GM12892 (cell line): Measurements from ENCODE around the gene FAM174C. TPM values are rescaled to one million over a fixed set of nuclear protein-coding genes. Genes with fewer than 3 reads are reported as not detected.

Source experiments
- DNase-seq: peaks from one replicate; pipeline ENCODE4 v3.0.0; 2011; ENCODE audit not compliant: insufficient read length
- FAIRE-seq: peaks from 2 replicates; lab custom pipeline; 2011; peaks lifted over from hg19 to GRCh38; lab: Jason Lieb, UNC
- POLR2A ChIP-seq: IDR thresholded peaks from 2 replicates; pipeline ENCODE4 v1.6.1; 2011; ENCODE audit warnings: low read depth, low read length, control low read depth
- POLR2AphosphoS5 ChIP-seq: IDR thresholded peaks from 2 replicates; pipeline ENCODE4 v1.6.1; 2011; ENCODE audit warnings: low read depth, low read length, control low read depth
- TAF1 ChIP-seq: IDR thresholded peaks from 2 replicates; pipeline ENCODE4 v1.6.1; 2011; ENCODE audit warnings: low read depth, mild to moderate bottlenecking, control low read depth, low read length, borderline replicate concordance
- polyA plus RNA-seq: library from polyadenylated mRNA; unstranded; fragments of >200 nt; gene quantifications from one replicate; pipeline ENCODE4 v1.2.1, GENCODE V29; 2012; ENCODE audit warnings: missing spikeins, inconsistent platforms; ENCODE audit not compliant: missing spikeins

The FAM174C gene
- polyA plus RNA-seq, result 20.2 TPM

DNA sequence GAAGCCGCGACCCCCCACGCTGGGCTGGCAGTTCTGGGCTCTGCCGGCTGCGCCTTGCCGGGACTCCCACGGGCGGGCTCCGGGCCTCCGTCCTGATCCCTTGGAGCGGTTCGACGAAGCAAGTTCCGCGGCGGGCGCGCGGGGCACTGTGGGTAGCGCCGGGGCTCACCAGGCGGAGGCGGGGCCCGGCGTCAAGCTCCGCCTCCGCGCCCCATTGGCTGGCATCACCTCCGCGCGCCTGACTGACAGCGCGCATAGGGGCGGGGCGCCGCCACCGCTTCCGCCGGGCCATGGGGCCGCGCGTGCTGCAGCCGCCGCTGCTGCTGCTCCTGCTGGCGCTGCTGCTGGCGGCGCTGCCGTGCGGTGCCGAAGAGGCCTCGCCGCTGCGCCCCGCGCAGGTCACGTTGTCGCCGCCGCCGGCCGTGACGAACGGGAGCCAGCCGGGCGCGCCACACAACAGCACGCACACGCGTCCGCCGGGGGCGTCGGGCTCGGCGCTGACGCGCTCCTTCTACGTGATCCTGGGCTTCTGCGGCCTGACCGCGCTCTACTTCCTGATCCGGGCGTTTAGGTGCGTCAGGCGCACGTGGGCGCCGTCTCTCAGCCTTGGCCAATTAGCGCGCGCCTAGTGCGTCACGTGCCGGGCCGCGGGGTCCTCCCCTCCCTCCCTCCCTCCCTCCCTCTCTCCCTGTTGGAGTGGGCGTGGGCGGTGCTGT is at the start of gene FAM174C:
FAM174C (plus strand) TSS at position 271 of the 716 bp plus-strand sequence; CDS start at position 291, 20 bp downstream.
- TF ChIP-seq POLR2AphosphoS5 (peak; percentile 89), TAF1 (peak; percentile 33), POLR2A (peak; percentile 93; the same call in 1 of the 2 replicates)
- FAIRE-seq (peak; percentile 99), DNase-seq (peak; percentile 99)

DNA sequence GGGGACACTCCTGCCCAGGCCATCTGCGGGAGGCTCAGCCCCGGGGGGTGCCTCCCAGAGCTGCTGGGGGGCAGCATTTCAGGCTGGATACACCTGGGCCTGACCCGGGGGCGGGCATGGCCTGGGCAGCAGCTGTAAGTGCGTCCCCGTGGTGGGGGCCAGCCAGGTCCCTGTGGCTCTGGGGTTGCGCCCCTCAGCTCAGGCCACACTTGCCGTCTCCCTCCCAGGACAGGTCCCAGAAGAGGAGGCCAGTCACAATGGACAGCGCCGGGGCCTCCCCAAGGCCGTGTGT is 49.2 kb upstream of the FAM174C start:
- TF ChIP-seq POLR2AphosphoS5 (no peak), POLR2A (no peak), TAF1 (no peak)
- FAIRE-seq, result no peak
- DNase-seq, result no peak

DNA sequence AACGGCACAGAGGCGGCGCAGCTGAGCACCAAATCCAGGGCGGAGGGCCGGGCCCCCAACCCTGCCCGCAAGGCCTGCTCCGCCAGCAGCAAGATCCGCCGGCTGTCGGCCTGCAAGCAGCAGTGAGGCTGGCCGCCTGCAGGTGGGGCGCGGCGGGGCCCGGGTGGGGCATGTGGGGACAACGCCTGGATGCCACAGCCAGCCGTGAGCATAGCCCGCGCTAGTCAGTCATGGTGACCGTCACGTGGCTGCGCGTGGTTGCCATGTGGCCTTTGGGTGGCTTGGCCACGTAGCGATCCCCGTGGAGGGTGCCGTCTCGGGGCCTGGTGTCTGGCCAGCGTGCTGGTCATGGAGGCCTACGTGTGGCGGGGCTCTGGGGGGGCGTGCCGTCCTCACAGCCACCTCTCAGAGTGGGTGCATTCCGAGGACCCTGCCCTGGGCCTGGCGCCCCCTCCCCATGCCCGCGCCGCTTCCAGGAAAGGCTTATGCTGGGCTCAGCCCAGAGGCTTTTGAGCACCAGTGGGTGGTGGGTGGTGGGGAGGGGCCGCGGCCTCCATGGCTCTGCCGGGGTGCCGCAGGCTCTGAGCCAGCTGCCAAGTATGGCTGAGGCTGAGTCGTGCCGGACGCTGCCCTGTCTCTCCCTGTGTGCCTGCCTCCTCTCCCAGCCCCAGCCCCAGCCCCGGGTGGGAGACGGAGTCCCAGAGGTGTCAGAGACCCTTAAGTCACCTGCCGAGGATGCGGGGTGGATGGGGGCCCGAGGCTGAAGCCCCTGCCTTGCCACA is 48.6 kb upstream of the FAM174C start:
- no peak for DNase-seq
- FAIRE-seq, result no peak
- TF ChIP-seq POLR2A (no peak), TAF1 (no peak), POLR2AphosphoS5 (no peak)

DNA sequence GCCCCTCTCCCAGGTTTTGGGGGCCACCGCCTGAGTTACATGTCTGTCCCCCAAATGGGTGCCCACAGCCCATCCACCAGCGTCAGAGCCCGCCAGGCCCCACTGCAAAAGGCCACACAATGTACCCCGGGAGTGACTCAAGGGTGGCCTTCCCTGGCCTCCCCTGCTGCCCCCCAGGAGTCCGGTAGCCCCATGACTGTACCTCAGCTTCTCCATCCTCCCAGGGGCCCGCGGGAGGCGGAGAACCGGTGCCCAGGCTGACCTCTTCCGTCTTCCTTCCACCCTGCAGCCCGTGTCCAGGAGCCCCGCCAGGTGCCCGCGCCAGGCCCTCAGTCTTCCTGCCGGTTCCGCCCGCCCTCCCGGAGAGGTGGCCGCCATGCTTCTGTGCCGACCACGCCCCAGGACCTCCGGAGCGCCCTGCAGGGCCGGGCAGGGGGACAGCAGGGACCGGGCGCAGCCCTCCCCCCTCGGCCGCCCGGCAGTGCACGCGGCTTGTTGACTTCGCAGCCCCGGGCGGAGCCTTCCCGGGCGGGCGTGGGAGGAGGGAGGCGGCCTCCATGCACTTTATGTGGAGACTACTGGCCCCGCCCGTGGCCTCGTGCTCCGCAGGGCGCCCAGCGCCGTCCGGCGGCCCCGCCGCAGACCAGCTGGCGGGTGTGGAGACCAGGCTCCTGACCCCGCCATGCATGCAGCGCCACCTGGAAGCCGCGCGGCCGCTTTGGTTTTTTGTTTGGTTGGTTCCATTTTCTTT is 47.9 kb upstream of the FAM174C start:
- FAIRE-seq (no peak), DNase-seq (no peak)

DNA sequence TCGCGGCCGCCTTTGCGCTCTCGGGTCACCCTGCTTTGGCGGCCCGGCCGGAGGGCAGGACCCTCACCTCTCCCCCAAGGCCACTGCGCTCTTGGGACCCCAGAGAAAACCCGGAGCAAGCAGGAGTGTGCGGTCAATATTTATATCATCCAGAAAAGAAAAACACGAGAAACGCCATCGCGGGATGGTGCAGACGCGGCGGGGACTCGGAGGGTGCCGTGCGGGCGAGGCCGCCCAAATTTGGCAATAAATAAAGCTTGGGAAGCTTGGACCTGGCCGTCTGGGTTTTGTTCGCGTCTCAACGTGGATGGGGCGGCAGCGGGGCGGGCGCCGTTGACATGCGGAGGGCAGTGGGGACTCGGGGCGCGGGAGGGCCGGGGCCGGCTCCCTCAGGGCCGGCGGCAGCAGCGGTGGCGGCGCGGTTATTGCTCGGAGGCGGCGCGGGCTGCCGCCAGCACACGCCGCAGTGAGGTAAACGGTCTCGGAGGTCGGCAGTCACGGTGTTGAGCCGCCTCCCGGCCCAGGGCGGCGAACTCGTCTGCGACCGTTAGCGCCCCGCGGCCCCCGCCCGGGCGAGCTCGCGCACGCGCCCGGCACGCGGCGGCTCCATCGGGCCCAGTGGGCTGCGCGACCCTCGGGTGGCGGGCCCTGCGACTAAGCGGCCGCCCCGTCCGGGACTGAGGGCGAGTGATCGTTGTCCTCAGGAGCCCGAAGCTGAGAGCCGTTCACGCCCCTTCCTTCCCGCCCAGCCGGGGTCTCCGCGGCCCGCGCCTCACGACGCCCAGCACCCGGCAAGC is 47.0 kb upstream of the FAM174C start:
- TF ChIP-seq POLR2A (no peak), POLR2AphosphoS5 (no peak), TAF1 (no peak)
- DNase-seq (no peak), FAIRE-seq (no peak)

More for the DNA sequence above, 47.9 kb upstream of the FAM174C start:
- no peak for TF ChIP-seq POLR2A
- no peak for TF ChIP-seq POLR2AphosphoS5
- no peak for TF ChIP-seq TAF1

DNA sequence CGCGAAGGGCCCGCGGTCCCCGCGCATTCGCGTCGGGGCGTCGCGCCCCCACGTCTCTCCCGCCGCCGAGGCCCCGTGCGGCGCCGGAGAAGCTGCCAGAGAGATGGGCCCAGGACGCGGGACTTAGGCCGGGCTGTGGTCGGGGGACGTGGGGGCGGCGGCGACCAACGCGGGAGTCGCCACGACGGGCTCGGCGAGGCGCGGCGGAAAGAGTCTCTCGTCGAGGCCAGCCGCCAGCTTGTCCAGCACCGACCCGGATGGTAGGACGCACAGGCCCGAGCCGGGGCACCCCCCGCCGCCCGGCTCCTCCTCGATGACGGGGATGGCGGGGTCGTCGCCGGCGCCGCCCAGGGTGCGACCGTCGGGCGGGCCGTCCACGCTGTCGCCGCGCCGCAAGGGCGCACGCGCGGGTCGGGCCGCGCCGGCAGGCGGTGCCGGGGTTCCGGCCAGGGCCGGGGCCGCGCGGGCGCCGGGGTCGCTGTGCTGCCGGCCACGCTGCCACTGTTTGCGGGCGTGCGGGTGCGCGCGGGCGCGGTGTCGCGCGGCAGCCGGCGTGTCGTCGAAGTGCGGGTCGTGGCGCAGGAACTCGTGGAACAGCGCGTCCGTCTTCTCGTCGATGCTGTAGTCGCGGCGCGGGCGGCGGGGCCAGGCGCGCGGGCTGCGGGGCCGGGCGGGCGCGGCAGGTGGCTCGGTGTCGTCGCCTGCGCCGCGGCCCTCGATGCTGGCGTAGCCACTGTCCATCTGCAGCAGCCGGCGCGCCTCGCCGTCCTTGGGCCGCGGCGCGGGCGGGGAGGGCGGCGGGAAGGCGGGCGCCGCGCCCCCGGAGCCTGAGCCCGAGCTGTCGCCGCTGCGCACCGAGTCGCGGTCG is 46.0 kb upstream of the FAM174C start:
- FAIRE-seq (no peak), DNase-seq (no peak)
- TF ChIP-seq POLR2A (no peak), POLR2AphosphoS5 (no peak), TAF1 (no peak)

DNA sequence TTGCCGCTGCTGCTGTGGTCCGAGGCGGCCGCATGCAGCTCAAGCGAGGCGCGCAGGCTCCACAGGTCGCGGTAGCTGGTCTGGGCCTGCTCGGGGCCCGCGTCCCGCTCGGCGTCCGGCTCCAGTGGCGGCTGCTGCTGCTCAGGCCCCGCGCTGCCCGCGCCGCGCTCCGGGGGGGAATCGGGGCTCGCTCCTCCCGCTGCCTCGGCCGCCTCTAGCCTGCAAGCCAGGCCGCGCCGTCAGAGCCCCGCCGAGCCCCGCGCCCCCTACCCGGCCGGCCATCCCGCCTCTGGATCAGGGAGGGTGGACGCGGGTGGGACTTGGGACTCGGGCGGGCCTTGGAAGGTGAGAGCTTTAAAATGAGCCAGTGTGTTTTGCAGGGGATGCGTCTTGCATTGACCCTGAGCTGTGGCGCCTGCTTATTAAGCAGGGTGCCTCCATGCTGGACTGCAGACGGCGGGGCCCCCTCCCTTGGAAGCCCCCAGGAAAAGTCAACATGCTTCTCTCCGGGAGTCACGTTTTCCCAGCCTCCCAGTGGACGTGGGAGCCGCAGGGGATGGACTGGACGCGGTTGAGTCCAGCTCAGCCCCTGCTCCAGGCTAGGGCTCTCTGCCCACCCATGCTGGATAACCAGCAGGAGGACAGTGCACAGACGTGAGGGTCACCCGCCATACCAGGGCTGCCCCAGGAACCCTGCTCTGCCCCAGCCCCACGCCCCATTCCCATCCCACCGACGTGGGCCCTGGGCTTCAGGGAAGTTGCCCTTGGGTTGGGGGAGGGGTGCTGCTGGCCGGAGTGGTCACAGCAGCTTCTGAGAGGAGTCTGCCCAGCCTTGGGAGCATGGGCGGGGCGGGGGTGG is 45.2 kb upstream of the FAM174C start:
- DNase-seq, result no peak
- no peak for FAIRE-seq
- TF ChIP-seq POLR2AphosphoS5 (no peak), POLR2A (no peak), TAF1 (no peak)

DNA sequence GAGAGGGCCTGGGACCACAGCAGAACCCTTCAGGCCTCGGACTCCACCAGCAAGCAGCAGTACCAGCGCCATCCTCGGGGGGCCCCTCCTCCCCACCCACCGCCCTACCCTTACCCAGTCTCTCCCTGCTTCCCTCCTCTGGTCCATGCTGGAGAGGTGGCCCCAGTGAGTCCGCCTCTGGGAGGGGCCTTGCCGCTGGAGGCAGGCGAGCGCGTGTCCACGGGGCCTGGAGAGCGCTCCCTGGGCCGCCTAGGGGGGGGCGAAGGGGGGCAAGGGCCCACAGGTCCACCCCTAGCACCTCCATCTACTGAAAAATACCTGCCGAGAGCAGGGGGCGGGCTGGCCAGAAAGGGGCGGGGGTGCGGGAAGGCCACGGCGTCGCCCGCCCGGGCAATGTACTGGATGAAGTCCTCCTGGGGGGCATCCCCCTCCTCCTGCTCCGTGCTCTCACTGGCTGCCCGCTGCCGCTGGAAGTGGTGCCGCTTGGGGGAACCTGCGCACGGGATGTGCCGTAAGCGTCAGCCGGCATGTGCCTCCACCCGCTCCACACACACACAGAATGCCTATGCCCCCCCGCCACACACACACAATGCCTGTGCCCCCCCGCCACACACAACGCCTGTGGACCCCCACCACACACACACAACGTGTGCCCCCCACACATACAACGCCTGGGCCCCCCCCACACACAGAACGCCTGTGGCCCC is 44.4 kb upstream of the FAM174C start:
- DNase-seq, result no peak
- FAIRE-seq, result no peak
- TF ChIP-seq TAF1, result no peak
- TF ChIP-seq POLR2AphosphoS5, result no peak
- no peak for TF ChIP-seq POLR2A
